Glomerular endothelial cell (primary cell): ENCODE results near the gene PLA2G10. TPM values are rescaled to one million over a fixed set of nuclear protein-coding genes. Genes with fewer than 3 reads are reported as not detected.
A peak's percentile ranks its signal among the peaks of the same experiment; 100 is the strongest.
"Not testable (repeated sequence)": the region's sequence is repeated elsewhere in the genome, so short reads cannot be mapped to it uniquely, and the experiment has no call there.

Experiments
- DNase-seq: peaks from one replicate; pipeline ENCODE4 v3.0.0-alpha.2; 2011; ENCODE audit warnings: low read depth, low spot score; ENCODE audit errors: extremely low read depth
- total RNA-seq: library from RNA; depleted of rRNA; stranded (reverse); fragments of >200 nt; gene quantifications from 2 replicates; pipeline ENCODE4 v1.2.3, GENCODE V29; 2015

Gene PLA2G10
- total RNA-seq, 1 donor from 2014 or later = not detected

GRCh38 chr16:14667347-14668266, 26.5 kb downstream of the PLA2G10 start:
- no peak for DNase-seq

GRCh38 chr16:14658063-14658462, 36.0 kb downstream of the PLA2G10 start:
- DNase-seq = no peak

GRCh38 chr16:14652726-14653125, 41.4 kb downstream of the PLA2G10 start:
- DNase-seq = no peak

- DNase-seq = no peak
Observed at GRCh38 chr16:14650629-14651028, 43.5 kb downstream of the PLA2G10 start.

GRCh38 chr16:14649816-14650215, 44.3 kb downstream of the PLA2G10 start:
- DNase-seq = no peak

- no peak for DNase-seq
Observed at GRCh38 chr16:14641926-14642325, 52.2 kb downstream of the PLA2G10 start.

GRCh38 chr16:14641206-14641605, 52.9 kb downstream of the PLA2G10 start:
- no peak for DNase-seq

- no peak for DNase-seq
Observed at GRCh38 chr16:14640538-14640937, 53.6 kb downstream of the PLA2G10 start.

GRCh38 chr16:14636951-14637240, 57.2 kb downstream of the PLA2G10 start:
- DNase-seq = not testable (repeated sequence)

- not testable (repeated sequence) for DNase-seq
Observed at GRCh38 chr16:14636179-14636950, 57.7 kb downstream of the PLA2G10 start.

GRCh38 chr16:14635395-14636165, 58.5 kb downstream of the PLA2G10 start:
- no peak for DNase-seq

GRCh38 chr16:14634389-14634725, 59.8 kb downstream of the PLA2G10 start:
- DNase-seq = no peak

- DNase-seq = peak; percentile 73
Observed at GRCh38 chr16:14632693-14633569, 61.2 kb downstream of the PLA2G10 start, which contains the start of gene BFAR. TSS of gene BFAR (plus strand) at chr16:14632951. CDS start at chr16:14644347, 11,396 bp downstream.

- DNase-seq = not testable (repeated sequence)
Observed at GRCh38 chr16:14630620-14631330, 63.3 kb downstream of the PLA2G10 start.

GRCh38 chr16:14629919-14630619, 64.0 kb downstream of the PLA2G10 start, which contains the start of gene PARN:
TSS of gene PARN (minus strand) at chr16:14630260. CDS start at chr16:14630125, 135 bp downstream.
- DNase-seq = peak; percentile 80

GRCh38 chr16:14629612-14629918, 64.5 kb downstream of the PLA2G10 start:
- DNase-seq = no peak

GRCh38 chr16:14628806-14629611, 65.1 kb downstream of the PLA2G10 start:
- no peak for DNase-seq

- DNase-seq = no peak
Observed at GRCh38 chr16:14627078-14627477, 67.0 kb downstream of the PLA2G10 start.
